GM18868 (cell line): ENCODE measurements around the gene RCOR2.
A peak's percentile ranks its signal among the peaks of the same experiment; 100 is the strongest.
"Not testable (repeated sequence)": the region's sequence is repeated elsewhere in the genome, so short reads cannot be mapped to it uniquely, and the experiment has no call there.

Experiments
- ATAC-seq: cut with Tn5 transposase; IDR thresholded peaks from one replicate; pipeline ENCODE4 v1.9.1; 2021; ENCODE audit warnings: mild to moderate bottlenecking, moderate library complexity; ENCODE audit not compliant: unreplicated experiment

RCOR2 gene

DNA sequence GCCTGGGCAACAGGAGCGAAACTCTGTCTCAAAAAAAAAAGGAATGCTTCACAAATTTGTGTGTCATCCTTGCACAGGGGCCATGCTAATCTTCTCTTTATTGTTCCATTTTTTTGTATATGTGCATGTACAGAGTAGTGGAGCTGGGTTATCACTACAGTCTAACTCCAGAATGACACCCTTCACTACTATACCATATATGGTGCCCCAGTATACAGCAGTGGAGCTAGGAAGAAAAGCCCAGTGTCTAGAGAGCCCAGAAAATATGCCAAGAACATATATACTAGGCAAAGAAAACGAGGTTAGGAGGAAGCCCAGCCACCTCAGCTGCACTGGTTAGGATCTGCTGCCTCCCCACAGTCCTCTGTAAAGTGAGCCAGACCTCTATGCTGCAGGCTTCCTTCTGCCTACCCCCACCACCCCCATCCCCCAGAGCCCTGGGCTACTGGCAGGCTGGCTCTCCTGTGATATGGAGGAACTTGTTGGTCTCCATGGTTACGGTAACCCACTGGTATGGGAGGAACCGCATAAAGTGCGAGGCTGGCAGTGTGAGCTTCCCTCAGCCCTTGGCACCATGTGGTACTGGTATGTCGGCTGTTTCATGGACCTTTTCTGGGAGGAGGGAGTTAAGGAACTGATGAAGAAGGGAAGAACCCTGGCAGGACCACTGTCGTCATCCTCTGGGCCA, 34.3 kb downstream of the RCOR2 start:
- ATAC-seq: no peak

DNA sequence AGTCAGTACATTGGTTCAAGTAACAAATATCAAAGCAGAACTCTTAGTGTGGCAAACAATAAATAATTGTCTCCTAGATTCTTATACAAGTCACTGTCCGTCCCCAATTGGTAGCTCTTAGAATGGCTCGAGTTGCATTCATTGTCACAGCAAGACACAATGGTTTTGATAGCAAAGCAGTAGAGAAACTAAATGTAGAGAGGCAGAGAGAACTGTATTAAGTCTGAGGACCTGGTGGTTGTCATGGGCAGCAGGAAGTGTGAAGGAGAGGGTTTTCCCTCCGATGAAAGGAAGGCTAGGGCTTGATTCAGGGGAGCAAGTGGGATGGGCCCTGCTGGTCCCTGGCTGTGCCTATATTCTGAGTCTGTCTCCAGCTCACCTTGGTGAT, 36.6 kb downstream of the RCOR2 start:
- no peak for ATAC-seq

- ATAC-seq: no peak
Observed at GRCh38 chr11:63879598-63880402, 37.2 kb downstream of the RCOR2 start.

- no peak for ATAC-seq
Observed at GRCh38 chr11:63877658-63878241, 39.2 kb downstream of the RCOR2 start.

GRCh38 chr11:63876616-63877015, 40.3 kb downstream of the RCOR2 start:
- ATAC-seq: no peak

- no peak for ATAC-seq
Observed at GRCh38 chr11:63875506-63876065, 41.4 kb downstream of the RCOR2 start.

- ATAC-seq: no peak
Observed at GRCh38 chr11:63874511-63874910, 42.5 kb downstream of the RCOR2 start.

GRCh38 chr11:63873311-63873710, 43.7 kb downstream of the RCOR2 start:
- no peak for ATAC-seq

- ATAC-seq: no peak
Observed at GRCh38 chr11:63872800-63873197, 44.2 kb downstream of the RCOR2 start.

DNA sequence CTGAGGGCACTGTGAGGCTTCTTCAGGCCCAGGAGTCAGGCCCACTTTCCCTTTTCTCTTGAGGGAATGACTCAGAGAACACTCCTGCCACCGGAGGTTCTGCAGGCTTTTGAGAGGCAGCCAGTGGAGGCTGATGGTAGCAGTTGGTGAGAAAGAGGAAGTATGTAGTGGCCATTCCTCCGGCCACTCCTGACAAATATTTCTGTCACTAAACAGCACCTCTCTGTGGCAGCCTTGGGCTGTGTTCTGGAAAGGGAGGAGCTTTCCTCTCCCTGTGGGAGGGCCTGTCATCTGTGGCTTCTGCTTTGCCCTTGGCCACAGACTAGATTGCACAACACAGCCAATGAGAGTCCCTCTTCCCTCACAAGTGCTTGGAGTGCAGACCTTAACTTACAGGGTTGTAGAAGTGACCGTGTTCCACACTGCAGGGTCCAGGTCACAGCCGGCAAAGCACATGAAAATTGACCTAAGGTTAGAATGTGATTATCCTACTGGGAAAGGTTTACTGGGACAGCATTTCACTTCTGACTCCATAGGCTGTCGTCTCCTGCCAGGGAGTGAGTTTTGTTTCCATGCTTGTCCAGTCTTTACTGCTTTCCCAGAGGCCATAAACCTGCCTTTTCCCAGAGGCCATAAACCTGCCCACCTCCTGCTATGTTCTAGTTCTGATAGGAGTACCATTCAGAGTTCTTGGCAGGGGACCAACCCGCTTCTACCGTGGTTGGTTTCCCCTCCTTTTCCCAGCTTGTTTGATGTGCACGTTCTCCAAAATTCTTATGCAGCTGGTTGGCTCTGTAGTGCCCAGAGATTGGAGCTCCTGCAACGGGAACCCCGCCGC, 44.8 kb downstream of the RCOR2 start:
- ATAC-seq: peak; percentile 87

DNA sequence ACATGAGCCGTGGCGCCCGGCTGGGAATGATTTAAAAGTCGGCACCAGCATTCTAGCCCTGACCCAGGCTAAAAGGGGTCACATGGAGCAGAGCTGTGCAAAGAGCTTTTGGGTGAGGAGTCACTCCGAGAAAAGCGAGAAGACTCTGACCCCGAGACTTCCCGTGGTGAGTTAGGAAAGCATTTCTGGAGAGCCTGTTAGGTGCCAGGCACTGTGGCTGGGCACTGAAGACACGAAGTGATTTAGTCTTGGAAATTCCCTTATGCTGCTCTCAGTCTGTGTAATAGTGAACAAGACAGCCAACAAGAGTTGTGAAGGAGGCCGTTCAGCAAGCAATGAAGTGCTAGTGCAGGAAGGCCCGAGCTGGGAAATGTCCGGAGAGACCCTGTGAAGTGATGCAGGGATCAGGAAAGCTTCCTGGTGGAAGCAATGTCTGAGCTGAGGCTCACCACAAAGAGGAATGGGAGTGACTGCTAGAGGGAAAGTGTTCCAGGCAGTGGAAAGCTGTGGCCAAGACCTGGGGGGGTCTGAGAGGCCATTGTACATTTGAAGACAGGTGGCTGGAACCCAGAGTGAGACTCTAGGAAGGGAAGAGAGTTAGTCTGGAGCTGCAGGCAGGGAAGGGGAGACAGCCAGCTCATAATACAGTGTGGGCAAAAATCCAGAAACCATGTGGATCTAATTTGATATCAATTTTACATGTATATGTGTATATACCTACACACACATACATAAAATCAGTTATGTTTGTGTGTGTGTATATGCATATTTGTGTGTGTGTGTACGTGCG, 46.4 kb downstream of the RCOR2 start:
- ATAC-seq: no peak

DNA sequence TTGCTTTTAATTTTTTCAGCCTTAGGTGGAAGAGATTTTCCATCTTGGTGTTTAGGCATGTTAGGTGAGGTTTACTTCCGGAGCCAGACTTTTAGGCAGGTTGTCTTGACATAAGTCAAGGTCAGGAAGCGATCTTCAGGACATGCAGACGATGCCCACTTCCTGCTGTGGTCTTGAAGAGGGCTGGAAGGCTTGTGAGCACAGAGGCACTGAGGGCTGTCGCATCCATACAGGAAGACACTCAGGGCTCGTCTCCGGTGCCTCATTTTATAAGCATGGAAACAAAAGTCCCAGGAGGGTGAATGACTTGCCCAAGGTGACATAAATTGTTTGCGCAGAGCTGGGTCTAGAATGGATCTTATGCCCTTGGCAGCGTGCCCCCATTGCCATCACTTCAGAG, 47.3 kb downstream of the RCOR2 start:
- no peak for ATAC-seq

DNA sequence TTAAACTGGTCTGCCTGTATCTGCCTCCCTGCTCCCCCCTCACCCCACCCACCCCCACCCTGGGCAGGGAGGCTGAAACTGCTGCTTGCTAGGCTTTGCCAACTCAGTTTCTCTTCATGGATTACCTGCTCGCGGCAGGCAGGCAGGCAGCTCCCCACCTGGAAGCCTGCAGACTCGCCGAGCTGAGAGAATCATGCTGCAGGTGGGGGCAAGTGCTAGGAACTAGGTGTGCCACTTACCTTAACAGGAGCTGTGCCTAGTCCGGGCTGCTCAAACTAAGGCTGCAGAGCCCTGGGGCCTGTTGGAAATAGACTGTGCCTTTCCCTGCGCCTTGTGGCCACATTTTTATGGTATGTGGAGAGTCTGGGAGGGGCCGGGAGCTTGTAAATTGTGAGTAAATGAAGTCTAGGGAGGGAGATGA, 47.8 kb downstream of the RCOR2 start:
- ATAC-seq: no peak

- no peak for ATAC-seq
Observed at GRCh38 chr11:63868399-63869064, 48.4 kb downstream of the RCOR2 start.

GRCh38 chr11:63867511-63867910, 49.5 kb downstream of the RCOR2 start:
- ATAC-seq: no peak

DNA sequence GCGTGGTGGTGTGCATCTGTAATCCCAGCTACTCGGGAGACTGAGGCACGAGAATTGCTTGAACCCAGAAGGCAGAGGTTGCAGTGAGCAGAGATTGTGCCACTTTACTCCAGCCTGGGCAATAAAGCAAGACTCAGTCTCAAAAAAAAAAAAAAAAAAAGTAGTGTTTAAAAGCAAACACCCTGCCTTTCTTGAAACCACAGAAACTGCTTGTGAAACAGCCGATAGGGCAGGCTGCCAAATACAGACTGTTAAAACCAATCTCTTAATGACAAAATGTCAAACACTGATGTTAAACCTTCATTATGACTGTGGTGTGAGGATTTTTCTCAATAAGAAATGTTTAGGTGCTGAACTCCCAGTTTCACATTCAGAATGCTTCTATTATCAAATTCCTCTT, 50.8 kb downstream of the RCOR2 start:
- ATAC-seq: peak; percentile 81

DNA sequence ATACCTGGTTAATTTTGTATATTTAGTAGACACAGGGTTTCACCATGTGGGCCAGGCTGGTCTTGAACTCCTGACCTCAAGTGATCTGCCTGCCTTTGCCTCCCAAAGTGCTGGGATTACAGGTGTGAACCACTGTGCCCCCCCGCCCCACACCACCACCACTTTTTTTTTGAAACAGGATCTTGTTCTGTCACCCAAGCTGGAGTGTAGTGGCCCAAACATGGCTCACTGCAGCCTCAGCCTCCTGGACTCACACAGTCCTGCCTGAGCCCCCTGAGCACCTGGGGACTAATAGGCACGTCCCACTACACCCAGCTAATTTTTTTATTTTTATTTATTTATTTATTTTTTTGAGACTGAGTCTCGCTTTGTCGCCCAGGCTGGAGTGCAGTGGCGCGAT, 53.3 kb downstream of the RCOR2 start:
- not testable (repeated sequence) for ATAC-seq

DNA sequence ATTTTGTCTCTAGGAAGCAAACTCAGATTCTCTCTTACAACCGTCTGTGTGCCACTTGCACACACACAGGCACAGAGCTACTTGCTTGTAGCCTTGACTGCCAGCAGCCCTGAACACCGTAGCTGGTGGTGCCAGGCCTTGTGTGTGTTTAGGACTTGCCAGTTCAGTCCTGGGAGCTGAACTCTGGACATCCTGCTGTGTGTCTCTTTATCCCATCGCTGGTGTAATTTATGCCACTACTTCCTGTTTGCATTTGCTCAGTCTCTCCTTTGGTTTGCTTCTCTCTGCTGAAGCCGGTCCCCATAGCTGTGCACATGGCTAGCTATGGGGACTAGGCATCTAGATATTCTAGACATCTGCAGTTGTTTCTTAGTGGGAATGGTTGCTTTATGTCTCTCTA, 54.0 kb downstream of the RCOR2 start:
- ATAC-seq: no peak
